CD4-positive, alpha-beta memory T cell (primary cell): Measurements from ENCODE around the gene BLACAT1. TPM values are rescaled to one million over a fixed set of nuclear protein-coding genes. Genes with fewer than 3 reads are reported as not detected.

Experiments used
- CTCF ChIA-PET: fragments of 350-600 bp; sonication (Branson Sonifier 250); formaldehyde crosslinking; loops from one replicate; lab custom pipeline; 2021; ENCODE audit warnings: inconsistent platforms; ENCODE audit not compliant: partially characterized antibody; lab: Charles Lee
- POLR2A ChIA-PET: fragments of 350-600 bp; sonication (Branson Sonifier 250); formaldehyde crosslinking; loops from one replicate; lab custom pipeline; 2021; ENCODE audit not compliant: partially characterized antibody; lab: Charles Lee
- DNase-seq, 5 donors: peaks; one replicate each; pipeline versions ENCODE4 v3.0.0 to v3.0.0-alpha.2; 2020 to 2022; ENCODE audit warnings: mixed read lengths in 1 of 5
- H3K27ac ChIP-seq: one replicate; pipeline ENCODE4 v1.7.0; 2013; ENCODE audit warnings: low read depth, low read length
- H3K27me3 ChIP-seq: 2 replicates; pipeline ENCODE4 v1.7.0; 2013; ENCODE audit warnings: mild to moderate bottlenecking, low read length, moderate library complexity; ENCODE audit not compliant: insufficient read depth
- H3K36me3 ChIP-seq: 2 replicates; pipeline ENCODE4 v1.7.0; 2013; ENCODE audit warnings: mild to moderate bottlenecking, low read length, moderate library complexity; ENCODE audit not compliant: insufficient read depth
- H3K4me1 ChIP-seq: 2 replicates; pipeline ENCODE4 v1.7.0; 2013; ENCODE audit warnings: mild to moderate bottlenecking, low read length, moderate library complexity; ENCODE audit not compliant: insufficient read depth
- H3K4me3 ChIP-seq, 2 donors: one replicate each; pipeline ENCODE4 v1.7.0; 2013; ENCODE audit warnings: low read length in 2 of 2, mild to moderate bottlenecking in 1 of 2
- H3K9me3 ChIP-seq, 2 donors: one replicate each; pipeline ENCODE4 v1.7.0; 2013; ENCODE audit warnings: low read length in 2 of 2, control low read depth in 1 of 2; ENCODE audit not compliant: control insufficient read depth in 1 of 2
- H3K27ac Mint-ChIP-seq, 7 donors: one replicate each; pipeline ENCODE4 v1.8.0; 2020 to 2021; ENCODE audit warnings: mixed read lengths in 7 of 7, mild to moderate bottlenecking in 6 of 7, inconsistent platforms in 3 of 7, moderate library complexity in 3 of 7
- H3K27me3 Mint-ChIP-seq, 2 donors: one replicate each; pipeline ENCODE4 v1.8.0; 2020 to 2021; ENCODE audit warnings: mixed read lengths in 2 of 2
- H3K36me3 Mint-ChIP-seq, 2 donors: one replicate each; pipeline ENCODE4 v1.8.0; 2020 to 2021; ENCODE audit warnings: mixed read lengths in 2 of 2, inconsistent platforms in 1 of 2, mild to moderate bottlenecking in 1 of 2
- H3K4me1 Mint-ChIP-seq, 4 donors: one replicate each; pipeline ENCODE4 v1.8.0; 2020 to 2021; ENCODE audit warnings: mixed read lengths in 4 of 4, mild to moderate bottlenecking in 1 of 4
- H3K4me3 Mint-ChIP-seq, 8 donors: one replicate each; pipeline ENCODE4 v1.8.0; 2020 to 2021; ENCODE audit warnings: mixed read lengths in 8 of 8, mild to moderate bottlenecking in 7 of 8, moderate library complexity in 6 of 8, inconsistent platforms in 3 of 8
- H3K9me3 Mint-ChIP-seq, 8 donors: one replicate each; pipeline ENCODE4 v1.8.0; 2020 to 2021; ENCODE audit warnings: mixed read lengths in 8 of 8, mild to moderate bottlenecking in 5 of 8, inconsistent platforms in 3 of 8, moderate library complexity in 1 of 8
- intact Hi-C: fragments of 100-400 bp; cut with micrococcal nuclease; formaldehyde crosslinking; loops from one replicate; pipeline ENCODE4 v1.15.1; 2023
- polyA plus RNA-seq, 2 donors: library from polyadenylated mRNA; unstranded; fragments of 300-500 nt; fragmentation: Illumina TruSeq; gene quantifications; one replicate each; pipeline ENCODE4 v1.2.3, GENCODE V29; 2021
- total RNA-seq, 2 experiments: library from RNA; stranded (reverse); gene quantifications; one replicate each; pipeline ENCODE4 v1.2.3, GENCODE V29; 2021

Gene BLACAT1
- total and polyA plus RNA-seq, 4 experiments from 2014 or later, result 0.42 to 0.44 TPM; not detected in 2

DNA sequence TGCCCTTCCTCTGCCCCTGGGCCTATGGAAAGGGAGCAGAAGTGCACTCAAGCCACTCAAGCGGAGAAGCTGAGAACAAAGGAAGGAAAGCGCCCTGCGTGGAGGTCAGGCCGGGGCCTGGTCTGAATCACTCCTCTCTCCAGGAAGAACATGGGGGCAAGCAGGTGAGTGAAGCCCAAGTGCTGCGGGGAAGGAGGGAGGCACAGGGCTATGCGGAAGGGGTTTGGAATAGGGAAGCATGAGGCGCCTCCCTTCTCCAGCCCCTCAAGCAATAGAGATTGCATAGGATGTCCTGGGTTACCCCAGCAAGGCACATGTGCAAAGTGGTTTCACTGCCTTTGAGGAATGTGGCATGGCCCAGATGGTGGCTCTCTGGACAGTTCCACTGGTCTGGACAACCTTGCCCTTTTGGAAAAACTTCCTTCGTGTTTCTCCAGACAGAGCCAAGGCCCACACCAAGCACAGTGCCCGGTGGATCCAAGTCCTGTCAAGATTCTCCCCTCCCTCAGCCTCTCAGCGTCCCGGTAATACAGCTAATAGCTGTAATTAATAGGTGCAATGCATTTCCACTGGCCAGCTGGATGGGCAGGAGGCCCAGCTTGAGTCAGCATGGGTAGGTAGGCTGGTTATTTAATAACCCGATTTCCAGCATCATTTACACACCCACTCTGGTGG lies 13.7 kb downstream of the BLACAT1 start:
- Histone ChIP-seq H3K27me3 (no peaks in the 10 kb centered on the region), H3K27ac (no peak overlapping the region)
- CTCF ChIA-PET, result interaction anchor here (1.3 to 2.7 kb wide), 4 partner anchors 40 to 46 kb away, joined by 5 to 11 read pairs (median 7); no protein-coding TSS in a partner anchor

DNA sequence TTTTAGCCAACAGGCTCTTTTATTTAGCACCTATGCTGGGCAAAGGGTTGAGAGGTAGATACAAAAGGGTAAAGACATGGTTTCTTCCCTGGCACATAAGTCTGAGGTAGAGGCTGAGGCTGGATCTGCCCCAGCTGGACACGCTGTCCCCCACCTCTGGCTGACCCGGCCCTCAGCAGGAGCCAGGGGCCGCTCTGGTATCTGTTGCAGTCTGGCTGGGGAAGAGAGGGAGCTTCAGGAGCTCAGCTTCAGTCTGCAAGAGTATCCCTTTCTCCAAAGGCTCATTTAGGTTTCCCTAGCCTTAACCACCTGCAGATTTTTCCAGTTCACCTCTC lies 14.2 kb downstream of the BLACAT1 start:
- intact Hi-C loops, result loop anchor here (2.0 to 5.0 kb wide), 2 partner anchors 41 to 45 kb away; no protein-coding TSS in a partner anchor
- peak overlapping the region; percentile 65 for H3K27ac ChIP-seq
- Mint-ChIP-seq H3K4me1 (peaks cover 23 to 34% (median 26%) of the 10 kb centered on the region in 4 donors), H3K27ac (peak overlapping the region; percentile 25 to 94 (median 87)), H3K36me3 (no peaks in the 10 kb centered on the region), H3K4me3 (peak overlapping the region in 7 of 8 donors; percentile 76 to 93 (median 89)), H3K9me3 (no peaks in the 10 kb centered on the region), H3K27me3 (no peaks in the 10 kb centered on the region)
- peaks cover 28% of the 10 kb centered on the region for H3K4me1 ChIP-seq
- peak overlapping the region in 1 of 2 donors; percentile 64 for H3K4me3 ChIP-seq
- CTCF ChIA-PET, result interaction anchor here (0.7 to 3.0 kb wide), 11 partner anchors 11 to 90 kb away, joined by 3 to 19 read pairs (median 7); partner anchors contain the start of gene BLACAT1
- H3K27me3 ChIP-seq, result no peaks in the 10 kb centered on the region
- DNase-seq, result no peak
- no peaks in the 10 kb centered on the region for H3K36me3 ChIP-seq
- POLR2A ChIA-PET, result interaction anchor here (0.8 to 2.8 kb wide), 14 partner anchors 8 to 308 kb away, joined by 3 to 20 read pairs (median 4); partner anchors contain the start of genes ELK4, NUAK2 and NUCKS1
- H3K9me3 ChIP-seq, result no peaks in the 10 kb centered on the region

More for the DNA sequence above, 13.7 kb downstream of the BLACAT1 start:
- Mint-ChIP-seq H3K27ac (peak overlapping the region in 2 of 7 donors; percentile 13 to 78), H3K27me3 (no peaks in the 10 kb centered on the region), H3K36me3 (no peaks in the 10 kb centered on the region), H3K4me1 (peaks cover 24 to 34% (median 26%) of the 10 kb centered on the region in 4 donors), H3K9me3 (no peaks in the 10 kb centered on the region), H3K4me3 (peak overlapping the region in 2 of 8 donors; percentile 6 to 76)
- intact Hi-C loops, result loop anchor here (5.0 kb wide), 1 partner anchor 40 kb away; no protein-coding TSS in a partner anchor
- Histone ChIP-seq H3K4me3 (no peak overlapping the region), H3K9me3 (no peaks in the 10 kb centered on the region), H3K4me1 (peaks cover 28% of the 10 kb centered on the region), H3K36me3 (no peaks in the 10 kb centered on the region)
- no peak for DNase-seq
- POLR2A ChIA-PET, result no interaction called here

DNA sequence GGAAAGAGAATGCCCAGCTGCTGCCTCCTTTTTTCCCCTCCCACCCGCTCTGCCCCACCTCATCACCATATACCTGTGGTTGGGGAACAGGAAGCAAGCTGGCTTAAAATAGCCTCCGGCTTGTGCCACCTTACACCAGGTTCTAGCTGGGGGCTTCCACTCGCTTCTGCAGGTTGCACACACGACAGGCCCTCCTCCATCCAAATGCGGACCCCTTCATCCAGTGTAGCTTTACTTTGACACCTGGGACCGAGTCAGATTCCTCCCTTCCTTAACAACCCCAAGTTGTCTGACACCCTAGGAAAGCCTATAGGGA lies 14.6 kb downstream of the BLACAT1 start:
- H3K9me3 Mint-ChIP-seq, result no peaks in the 10 kb centered on the region
- H3K9me3 ChIP-seq, result no peaks in the 10 kb centered on the region
- ChIA-PET CTCF (interaction anchor here (0.7 to 3.0 kb wide), 11 partner anchors 10 to 90 kb away, joined by 3 to 19 read pairs (median 7); partner anchors contain the start of gene BLACAT1), POLR2A (interaction anchor here (0.8 to 2.8 kb wide), 15 partner anchors 9 to 308 kb away, joined by 3 to 20 read pairs (median 4); partner anchors contain the start of genes ELK4, NUAK2 and NUCKS1)
- peaks cover 28% of the 10 kb centered on the region for H3K4me1 ChIP-seq
- peak overlapping the region; percentile 65 for H3K27ac ChIP-seq
- no peaks in the 10 kb centered on the region for H3K27me3 ChIP-seq
- no peaks in the 10 kb centered on the region for H3K36me3 ChIP-seq
- peak overlapping the region; percentile 20 to 64 for H3K4me3 ChIP-seq
- peak overlapping the region; percentile 76 to 93 (median 88) for H3K4me3 Mint-ChIP-seq
- peaks cover 0 to 2% of the 10 kb centered on the region in 2 donors for H3K27me3 Mint-ChIP-seq
- no peaks in the 10 kb centered on the region for H3K36me3 Mint-ChIP-seq
- intact Hi-C loops, result loop anchor here (2.0 to 5.0 kb wide), 2 partner anchors 41 to 44 kb away; no protein-coding TSS in a partner anchor
- peak overlapping the region; percentile 78 to 94 (median 91) for H3K27ac Mint-ChIP-seq
- no peak for DNase-seq
- H3K4me1 Mint-ChIP-seq, result peaks cover 23 to 34% (median 26%) of the 10 kb centered on the region in 4 donors

DNA sequence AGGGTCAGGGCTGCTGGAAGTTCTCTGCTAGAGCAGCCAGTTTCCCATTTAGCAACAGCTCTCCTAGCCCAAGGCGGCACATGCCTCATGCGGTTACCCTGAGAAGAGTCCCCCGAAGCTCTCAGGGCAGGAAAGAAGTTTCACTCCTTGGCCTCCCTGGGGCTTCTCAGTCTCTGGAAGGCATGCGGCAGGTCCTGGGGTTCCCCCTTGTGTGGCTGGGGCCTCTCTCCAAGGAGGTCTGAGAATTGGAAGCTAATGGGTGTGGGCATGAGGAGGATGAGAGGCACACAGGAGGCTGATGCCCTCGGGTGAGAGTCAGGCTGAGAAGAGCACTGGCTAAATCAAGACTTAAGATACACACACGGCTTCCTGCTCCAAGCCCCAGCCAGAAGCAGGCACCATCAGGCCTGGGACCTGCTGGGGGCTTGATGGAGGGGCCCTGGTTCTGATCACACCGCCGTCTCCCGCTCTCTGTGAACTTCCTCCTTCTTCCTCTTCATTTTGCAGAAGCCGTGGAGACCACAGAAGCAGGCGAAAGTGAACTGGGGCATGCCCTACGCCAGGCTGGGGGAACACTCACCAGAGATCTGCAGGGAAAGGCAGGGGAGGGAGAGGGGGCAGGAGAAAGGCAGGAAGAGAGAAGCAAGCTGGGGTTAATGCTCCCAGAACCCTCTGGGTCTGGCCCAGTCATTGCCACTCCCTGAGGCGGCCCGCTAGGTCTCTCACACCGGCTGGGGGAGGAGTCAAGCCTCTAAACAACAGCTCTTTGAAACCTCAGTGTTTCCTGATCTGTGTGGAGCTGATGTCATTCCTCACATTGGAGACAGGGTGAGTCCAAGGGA lies 15.1 kb downstream of the BLACAT1 start:
- intact Hi-C loops, result loop anchor here (2.0 to 5.0 kb wide), 2 partner anchors 42 to 44 kb away; no protein-coding TSS in a partner anchor

DNA sequence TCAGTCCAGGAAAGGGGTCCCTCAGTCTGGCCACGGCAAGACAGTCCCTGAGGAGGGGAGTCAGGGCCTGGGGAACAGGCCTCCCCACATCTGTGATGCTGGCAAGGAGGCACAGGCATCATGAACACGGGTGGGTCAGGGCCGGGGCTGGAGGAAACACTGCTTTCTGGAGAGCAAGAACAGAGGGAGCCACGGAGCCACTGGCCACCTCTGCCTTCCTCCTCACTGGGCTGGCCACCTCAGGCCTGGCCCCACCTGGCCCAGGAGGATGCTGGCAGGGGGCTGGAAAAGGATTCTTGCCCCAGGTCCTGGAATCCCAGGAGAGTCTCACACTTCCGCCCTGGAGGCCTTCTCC lies 15.7 kb downstream of the BLACAT1 start:
- Histone ChIP-seq H3K9me3 (no peaks in the 10 kb centered on the region), H3K4me1 (peaks cover 28% of the 10 kb centered on the region), H3K27me3 (no peaks in the 10 kb centered on the region), H3K4me3 (peak overlapping the region in 1 of 2 donors; percentile 64), H3K36me3 (no peaks in the 10 kb centered on the region), H3K27ac (peak overlapping the region; percentile 65)
- DNase-seq, result no peak
- Mint-ChIP-seq H3K9me3 (no peaks in the 10 kb centered on the region), H3K4me1 (peaks cover 23 to 34% (median 26%) of the 10 kb centered on the region in 4 donors), H3K27me3 (peaks cover 0 to 4% of the 10 kb centered on the region in 2 donors), H3K36me3 (no peaks in the 10 kb centered on the region), H3K4me3 (peak overlapping the region; percentile 14 to 93 (median 82)), H3K27ac (peak overlapping the region in 6 of 7 donors; percentile 78 to 94 (median 92))
- intact Hi-C loops, result loop anchor here (2.0 to 5.0 kb wide), 2 partner anchors 42 to 43 kb away; no protein-coding TSS in a partner anchor
- CTCF ChIA-PET, result interaction anchor here (1.8 to 3.0 kb wide), 4 partner anchors 9 to 85 kb away, joined by 9 to 19 read pairs (median 14); no protein-coding TSS in a partner anchor
- POLR2A ChIA-PET, result interaction anchor here (0.9 to 2.8 kb wide), 6 partner anchors 10 to 50 kb away, joined by 3 to 20 read pairs (median 8); no protein-coding TSS in a partner anchor

More for the DNA sequence above, 15.1 kb downstream of the BLACAT1 start:
- Mint-ChIP-seq H3K27me3 (peaks cover 0 to 4% of the 10 kb centered on the region in 2 donors), H3K9me3 (no peaks in the 10 kb centered on the region), H3K4me1 (peaks cover 23 to 34% (median 26%) of the 10 kb centered on the region in 4 donors), H3K27ac (peak overlapping the region; percentile 78 to 94 (median 91)), H3K4me3 (peak overlapping the region; percentile 76 to 93 (median 88)), H3K36me3 (no peaks in the 10 kb centered on the region)
- Histone ChIP-seq H3K36me3 (no peaks in the 10 kb centered on the region), H3K27ac (peak overlapping the region; percentile 65), H3K27me3 (no peaks in the 10 kb centered on the region), H3K4me3 (peak overlapping the region; percentile 20 to 64), H3K4me1 (peaks cover 28% of the 10 kb centered on the region), H3K9me3 (no peaks in the 10 kb centered on the region)
- POLR2A ChIA-PET, result interaction anchor here (0.6 to 2.8 kb wide), 18 partner anchors 9 to 309 kb away, joined by 3 to 20 read pairs (median 4); partner anchors contain the start of genes ELK4, NUAK2 and NUCKS1
- CTCF ChIA-PET, result interaction anchor here (0.7 to 3.0 kb wide), 11 partner anchors 10 to 89 kb away, joined by 3 to 19 read pairs (median 7); partner anchors contain the start of gene BLACAT1
- peak; percentile 49 to 81 (median 60) for DNase-seq

DNA sequence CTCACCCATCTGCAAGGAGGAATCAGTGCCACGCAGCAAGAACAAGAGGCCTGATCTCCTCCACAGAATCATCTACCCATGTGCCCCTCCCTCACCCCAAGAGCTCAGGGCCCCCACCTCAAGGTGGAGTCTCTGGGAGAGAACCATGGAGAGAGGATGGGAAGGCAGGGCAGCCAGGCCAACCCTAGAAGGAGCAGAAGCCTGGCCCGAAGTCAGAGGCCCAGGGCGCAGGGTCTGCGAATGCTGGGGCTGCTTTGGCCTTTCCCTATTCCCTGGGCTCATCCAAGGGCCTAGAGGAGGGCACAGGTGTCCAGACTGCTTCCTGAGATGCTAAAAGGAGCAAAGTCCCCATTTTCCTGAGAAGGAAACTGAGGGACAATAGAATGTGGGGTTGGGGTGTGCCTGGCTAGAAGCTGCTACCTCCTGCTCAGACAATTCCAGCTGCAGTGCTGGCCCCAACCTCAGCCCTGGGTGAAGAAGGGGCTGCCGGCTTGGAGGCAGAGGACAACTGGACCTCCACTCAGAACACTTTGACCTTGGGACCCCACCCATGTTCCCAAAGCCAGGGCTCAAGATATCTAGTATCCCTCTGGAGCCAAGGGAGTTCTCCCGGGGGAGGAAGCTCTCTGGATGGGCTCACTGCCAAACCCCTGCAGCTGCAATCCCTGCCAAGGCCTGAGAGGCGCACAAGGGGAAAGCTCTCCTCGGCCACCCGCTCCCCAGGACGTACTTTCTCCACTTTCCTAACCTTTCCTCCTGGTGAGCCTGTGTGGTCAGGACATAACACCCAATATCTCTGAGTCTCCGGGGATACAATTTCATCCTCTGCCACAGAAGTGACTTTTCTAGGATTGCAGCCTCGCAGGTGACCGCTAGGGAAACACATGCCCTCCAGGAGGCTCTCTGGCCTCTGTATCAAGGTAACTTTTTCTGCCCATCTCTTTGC lies 17.4 kb downstream of the BLACAT1 start:
- CTCF ChIA-PET, result interaction anchor here (0.6 to 3.0 kb wide), 4 partner anchors 43 to 86 kb away, joined by 3 to 19 read pairs (median 4); no protein-coding TSS in a partner anchor
- H3K36me3 ChIP-seq, result no peaks in the 10 kb centered on the region
- intact Hi-C loops, result no loop called here

More for the DNA sequence above, 17.4 kb downstream of the BLACAT1 start:
- no peak overlapping the region for H3K4me3 ChIP-seq
- H3K4me3 Mint-ChIP-seq, result no peak overlapping the region
- POLR2A ChIA-PET, result interaction anchor here (2.8 kb wide), 1 partner anchor 8 kb away, joined by 20 read pairs; no protein-coding TSS in a partner anchor
- DNase-seq, result no peak
- peaks cover 28% of the 10 kb centered on the region for H3K4me1 ChIP-seq
- H3K27ac Mint-ChIP-seq, result peak overlapping the region in 3 of 7 donors; percentile 9 to 36 (median 15)
- H3K27ac ChIP-seq, result no peak overlapping the region
- no peaks in the 10 kb centered on the region for H3K27me3 ChIP-seq
- no peaks in the 10 kb centered on the region for H3K9me3 Mint-ChIP-seq
- H3K27me3 Mint-ChIP-seq, result peaks cover 7 to 10% of the 10 kb centered on the region in 2 donors
- peaks cover 23 to 34% (median 26%) of the 10 kb centered on the region in 4 donors for H3K4me1 Mint-ChIP-seq
- no peaks in the 10 kb centered on the region for H3K36me3 Mint-ChIP-seq
- no peaks in the 10 kb centered on the region for H3K9me3 ChIP-seq
